ENCODE measurements around the gene LBHD1.

LBHD1 gene

GRCh38 chr11:62671236-62671607, 845 bp downstream of the LBHD1 start:
- H3K4me3 Mint-ChIP-seq: peak overlapping the region; percentile 98 to 100 (median 100)
- no peak for TF ChIP-seq CTCF (IDR thresholded peaks at IDR 0.05; ENCODE audit: unreplicated experiment in 3 of 3)
- no peaks in the 10 kb centered on the region for H3K27me3 Mint-ChIP-seq (ENCODE audit: low read depth)
- peak overlapping the region; percentile 98 to 99 (median 99) for H3K27ac Mint-ChIP-seq
- H3K4me1 Mint-ChIP-seq: peaks cover 35% of the 10 kb centered on the region
- peaks cover 28% of the 10 kb centered on the region for H3K36me3 Mint-ChIP-seq (ENCODE audit: low read depth)
- no peaks in the 10 kb centered on the region for H3K9me3 Mint-ChIP-seq

- no peaks in the 10 kb centered on the region for H3K9me3 Mint-ChIP-seq
- no peak for TF ChIP-seq CTCF (IDR thresholded peaks at IDR 0.05; ENCODE audit: unreplicated experiment in 3 of 3)
- H3K36me3 Mint-ChIP-seq (ENCODE audit: low read depth): peaks cover 19% of the 10 kb centered on the region
- H3K4me1 Mint-ChIP-seq: peaks cover 35% of the 10 kb centered on the region
- peak overlapping the region; percentile 98 to 100 (median 100) for H3K4me3 Mint-ChIP-seq
- H3K27me3 Mint-ChIP-seq (ENCODE audit: low read depth): no peaks in the 10 kb centered on the region
- peak overlapping the region; percentile 51 to 99 (median 98) for H3K27ac Mint-ChIP-seq
Measured at GRCh38 chr11:62669420-62670161, 2.5 kb downstream of the LBHD1 start.

- Mint-ChIP-seq H3K27me3 (ENCODE audit: low read depth) (no peaks in the 10 kb centered on the region), H3K4me3 (peak overlapping the region; percentile 96 to 99 (median 99)), H3K4me1 (peaks cover 35% of the 10 kb centered on the region), H3K9me3 (no peaks in the 10 kb centered on the region), H3K27ac (peak overlapping the region; percentile 89 to 99 (median 96)), H3K36me3 (ENCODE audit: low read depth) (peaks cover 20% of the 10 kb centered on the region)
- TF ChIP-seq CTCF (IDR thresholded peaks at IDR 0.05; ENCODE audit: unreplicated experiment in 3 of 3): no peak
Measured at GRCh38 chr11:62667460-62667859, 4.6 kb downstream of the LBHD1 start.

GRCh38 chr11:62666259-62666926, 5.7 kb downstream of the LBHD1 start:
- Mint-ChIP-seq H3K9me3 (no peaks in the 10 kb centered on the region), H3K27me3 (ENCODE audit: low read depth) (no peaks in the 10 kb centered on the region), H3K36me3 (ENCODE audit: low read depth) (peaks cover 18% of the 10 kb centered on the region), H3K27ac (peak overlapping the region; percentile 96 to 99 (median 99)), H3K4me1 (peaks cover 25% of the 10 kb centered on the region), H3K4me3 (peak overlapping the region; percentile 96 to 99 (median 99))
- TF ChIP-seq CTCF (IDR thresholded peaks at IDR 0.05; ENCODE audit: unreplicated experiment in 3 of 3): no peak

GRCh38 chr11:62665599-62666258, 6.3 kb downstream of the LBHD1 start:
- Mint-ChIP-seq H3K27me3 (ENCODE audit: low read depth) (no peaks in the 10 kb centered on the region), H3K4me1 (peaks cover 18% of the 10 kb centered on the region), H3K4me3 (peak overlapping the region; percentile 96 to 99 (median 99)), H3K36me3 (ENCODE audit: low read depth) (peaks cover 17% of the 10 kb centered on the region), H3K9me3 (no peaks in the 10 kb centered on the region), H3K27ac (peak overlapping the region; percentile 96 to 99 (median 99))
- TF ChIP-seq CTCF (IDR thresholded peaks at IDR 0.05; ENCODE audit: unreplicated experiment in 3 of 3): no peak

Measured in nephron (organoid).